Sigmoid colon (tissue), 7 donors: ENCODE measurements around the gene NXPE4. TPM values are rescaled to one million over a fixed set of nuclear protein-coding genes. Genes with fewer than 3 reads are reported as not detected.
"Not testable (repeated sequence)": the region's sequence is repeated elsewhere in the genome, so short reads cannot be mapped to it uniquely, and the experiment has no call there.

Experiments
- DNase-seq: peaks from one replicate; pipeline ENCODE4 v3.0.0-alpha.2; 2019
- H3K27ac ChIP-seq, 4 donors: fragments of 200-600 bp; sonication (generic); one replicate each; pipeline ENCODE4 v1.5.1; 2016 to 2019; ENCODE audit warnings: mild to moderate bottlenecking in 1 of 4
- H3K27me3 ChIP-seq, 3 donors: fragments of 200-600 bp; sonication (generic); one replicate each; pipeline ENCODE4 v1.5.1; 2019; ENCODE audit warnings: mild to moderate bottlenecking in 1 of 3
- H3K36me3 ChIP-seq, 4 donors: fragments of 200-600 bp; sonication (generic); one replicate each; pipeline ENCODE4 v1.5.1; 2016 to 2019
- H3K4me1 ChIP-seq, 4 donors: fragments of 200-600 bp; sonication (generic); one replicate each; pipeline ENCODE4 v1.5.1; 2017 to 2019
- H3K4me3 ChIP-seq, 4 donors: fragments of 200-600 bp; sonication (generic); one replicate each; pipeline ENCODE4 v1.5.1; 2017 to 2019; ENCODE audit warnings: mild to moderate bottlenecking in 2 of 4, moderate library complexity in 1 of 4
- H3K9me3 ChIP-seq, 4 donors: fragments of 200-600 bp in 3 of 4; sonication (generic) in 3 of 4; one replicate each; pipeline versions ENCODE4 v1.5.1 to v1.6.1; 2013 to 2019
- CTCF ChIP-seq, 4 experiments: fragments of 450-650 bp in 3 of 4; fragments of 200-600 bp in 1 of 4; IDR thresholded peaks; one replicate each; pipeline ENCODE4 v1.5.1; 2016 to 2019; ENCODE audit warnings: antibody characterized with exemption in 4 of 4, mild to moderate bottlenecking in 3 of 4, moderate library complexity in 2 of 4
- EP300 ChIP-seq, 4 donors: sonication (generic); formaldehyde crosslinking; IDR thresholded peaks; one replicate each; pipeline ENCODE4 v1.6.1; 2017; ENCODE audit warnings: antibody characterized with exemption in 4 of 4
- POLR2A ChIP-seq, 2 donors: fragments of 450-650 bp; IDR thresholded peaks; one replicate each; pipeline ENCODE4 v1.6.1; 2016; ENCODE audit warnings: antibody characterized with exemption in 2 of 2, mild to moderate bottlenecking in 2 of 2, moderate library complexity in 2 of 2
- POLR2AphosphoS5 ChIP-seq, 4 donors: sonication (generic); formaldehyde crosslinking; IDR thresholded peaks; one replicate each; pipeline ENCODE4 v1.6.1; 2017; ENCODE audit warnings: antibody characterized with exemption in 4 of 4
- WGBS, 2 donors: extraction: QIAGEN DNeasy Blood & Tissue Kit; methylation state at CpG; one replicate each; pipeline ENCODE4 v1.1.7; 2013; 5-methylcytosine and 5-hydroxymethylcytosine counted together
- intact Hi-C: fragments of 100-400 bp; cut with DNase I; formaldehyde crosslinking; loops from one replicate; pipeline ENCODE4 v1.15.1; 2023
- polyA plus RNA-seq, 3 donors: library from polyadenylated mRNA; stranded (reverse); fragments of 200-250 nt; gene quantifications; one replicate each; pipeline ENCODE4 v1.2.3, GENCODE V29; 2013
- total RNA-seq, 4 donors: library from RNA; depleted of rRNA; stranded (reverse); fragments of >200 nt; gene quantifications; one replicate each; pipeline ENCODE4 v1.1.0, GENCODE V29; 2016
- donor health status: healthy with polysubstance abuse.
- donor health status: Bipolar disorder and iron deficiency.
- donor health status: healthy.

Gene NXPE4
- under 1 TPM in 2 of 4 donors, not detected in 2; 0.36 to 0.55 TPM for total RNA-seq
- polyA plus RNA-seq, result 10 to 100 TPM; 37.8 to 46.8 (median 42.1) TPM

GRCh38 chr11:114595571-114595970, at the start of gene NXPE4:
Gene NXPE4, minus strand, starts transcription at chr11:114595786. Its CDS starts 1,027 bp downstream, at chr11:114594759.
- TF ChIP-seq POLR2A (IDR thresholded peaks at IDR 0.05), result no peak
- no peak for TF ChIP-seq POLR2AphosphoS5 (IDR thresholded peaks at IDR 0.05)
- TF ChIP-seq EP300 (IDR thresholded peaks at IDR 0.05), result no peak
- TF ChIP-seq CTCF (IDR thresholded peaks at IDR 0.05), result no peak
- no peak within 1 kb of the TSS for H3K27ac ChIP-seq
- no peaks in the 10 kb centered on the region for H3K4me1 ChIP-seq
- WGBS, 2 donors, result 10 to 54% methylated on average over 2 of the region's 2 CpGs
- no peaks in the 10 kb centered on the region for H3K9me3 ChIP-seq
- H3K4me3 ChIP-seq, result no peak within 1 kb of the TSS
- DNase-seq, result no peak
- H3K27me3 ChIP-seq, result no peaks in the 10 kb centered on the region
- intact Hi-C loops, result no loop called here
- H3K36me3 ChIP-seq, result no peaks in the 10 kb centered on the region

GRCh38 chr11:114639440-114639839, 43.9 kb upstream of the NXPE4 start:
- DNase-seq, H3K4me3 ChIP-seq, H3K27ac ChIP-seq, H3K27me3 ChIP-seq, H3K36me3 ChIP-seq, H3K4me1 ChIP-seq, H3K9me3 ChIP-seq, intact Hi-C loops: not testable (repeated sequence)
- 97 to 99% methylated on average over 6 of the region's 6 CpGs for WGBS, 2 donors

- H3K4me1 ChIP-seq, intact Hi-C loops, H3K4me3 ChIP-seq, H3K9me3 ChIP-seq, DNase-seq, H3K27ac ChIP-seq, H3K36me3 ChIP-seq, H3K27me3 ChIP-seq: not testable (repeated sequence)
- WGBS, 2 donors, result 96 to 97% methylated on average over 13 of the region's 13 CpGs
Measured at GRCh38 chr11:114631445-114631965, 35.9 kb upstream of the NXPE4 start.

GRCh38 chr11:114625294-114625693, 29.7 kb upstream of the NXPE4 start:
- Histone ChIP-seq H3K27ac (no peak overlapping the region), H3K4me3 (no peak overlapping the region), H3K27me3 (no peaks in the 10 kb centered on the region), H3K4me1 (no peaks in the 10 kb centered on the region), H3K36me3 (no peaks in the 10 kb centered on the region), H3K9me3 (peaks cover 0 to 11% (median 0%) of the 10 kb centered on the region in 4 donors)
- intact Hi-C loops, result no loop called here
- no peak for DNase-seq
- 92% methylated on average over 7 of the region's 7 CpGs for WGBS, 2 donors
- TF ChIP-seq EP300 (IDR thresholded peaks at IDR 0.05) (no peak), POLR2AphosphoS5 (IDR thresholded peaks at IDR 0.05) (no peak), CTCF (IDR thresholded peaks at IDR 0.05) (no peak), POLR2A (IDR thresholded peaks at IDR 0.05) (no peak)

GRCh38 chr11:114624455-114625207, 29.0 kb upstream of the NXPE4 start:
- TF ChIP-seq EP300 (IDR thresholded peaks at IDR 0.05), result no peak
- Histone ChIP-seq H3K27ac (no peak overlapping the region), H3K36me3 (no peaks in the 10 kb centered on the region), H3K9me3 (peaks cover 0 to 11% (median 0%) of the 10 kb centered on the region in 4 donors), H3K27me3 (no peaks in the 10 kb centered on the region), H3K4me3 (no peak overlapping the region), H3K4me1 (no peaks in the 10 kb centered on the region)
- 85 to 97% methylated on average over 10 of the region's 10 CpGs for WGBS, 2 donors
- DNase-seq, result no peak
- intact Hi-C loops, result no loop called here

GRCh38 chr11:114623720-114624119, 28.1 kb upstream of the NXPE4 start:
- H3K4me3 ChIP-seq, result no peak overlapping the region
- no peak for DNase-seq
- no peaks in the 10 kb centered on the region for H3K27me3 ChIP-seq
- no peak overlapping the region for H3K27ac ChIP-seq
- no peaks in the 10 kb centered on the region for H3K4me1 ChIP-seq
- H3K36me3 ChIP-seq, result no peaks in the 10 kb centered on the region
- WGBS, 2 donors, result 85 to 91% methylated on average over 7 of the region's 7 CpGs
- intact Hi-C loops, result no loop called here
- TF ChIP-seq POLR2AphosphoS5 (IDR thresholded peaks at IDR 0.05), result no peak
- no peak for TF ChIP-seq POLR2A (IDR thresholded peaks at IDR 0.05)
- no peak for TF ChIP-seq CTCF (IDR thresholded peaks at IDR 0.05)
- TF ChIP-seq EP300 (IDR thresholded peaks at IDR 0.05), result no peak
- peaks cover 0 to 14% (median 0%) of the 10 kb centered on the region in 4 donors for H3K9me3 ChIP-seq
